ENCODE data around the gene ATP8B3. TPM values are rescaled to one million over a fixed set of nuclear protein-coding genes. Genes with fewer than 3 reads are reported as not detected.
A peak's percentile ranks its signal among the peaks of the same experiment; 100 is the strongest.

The ATP8B3 gene, protein sequence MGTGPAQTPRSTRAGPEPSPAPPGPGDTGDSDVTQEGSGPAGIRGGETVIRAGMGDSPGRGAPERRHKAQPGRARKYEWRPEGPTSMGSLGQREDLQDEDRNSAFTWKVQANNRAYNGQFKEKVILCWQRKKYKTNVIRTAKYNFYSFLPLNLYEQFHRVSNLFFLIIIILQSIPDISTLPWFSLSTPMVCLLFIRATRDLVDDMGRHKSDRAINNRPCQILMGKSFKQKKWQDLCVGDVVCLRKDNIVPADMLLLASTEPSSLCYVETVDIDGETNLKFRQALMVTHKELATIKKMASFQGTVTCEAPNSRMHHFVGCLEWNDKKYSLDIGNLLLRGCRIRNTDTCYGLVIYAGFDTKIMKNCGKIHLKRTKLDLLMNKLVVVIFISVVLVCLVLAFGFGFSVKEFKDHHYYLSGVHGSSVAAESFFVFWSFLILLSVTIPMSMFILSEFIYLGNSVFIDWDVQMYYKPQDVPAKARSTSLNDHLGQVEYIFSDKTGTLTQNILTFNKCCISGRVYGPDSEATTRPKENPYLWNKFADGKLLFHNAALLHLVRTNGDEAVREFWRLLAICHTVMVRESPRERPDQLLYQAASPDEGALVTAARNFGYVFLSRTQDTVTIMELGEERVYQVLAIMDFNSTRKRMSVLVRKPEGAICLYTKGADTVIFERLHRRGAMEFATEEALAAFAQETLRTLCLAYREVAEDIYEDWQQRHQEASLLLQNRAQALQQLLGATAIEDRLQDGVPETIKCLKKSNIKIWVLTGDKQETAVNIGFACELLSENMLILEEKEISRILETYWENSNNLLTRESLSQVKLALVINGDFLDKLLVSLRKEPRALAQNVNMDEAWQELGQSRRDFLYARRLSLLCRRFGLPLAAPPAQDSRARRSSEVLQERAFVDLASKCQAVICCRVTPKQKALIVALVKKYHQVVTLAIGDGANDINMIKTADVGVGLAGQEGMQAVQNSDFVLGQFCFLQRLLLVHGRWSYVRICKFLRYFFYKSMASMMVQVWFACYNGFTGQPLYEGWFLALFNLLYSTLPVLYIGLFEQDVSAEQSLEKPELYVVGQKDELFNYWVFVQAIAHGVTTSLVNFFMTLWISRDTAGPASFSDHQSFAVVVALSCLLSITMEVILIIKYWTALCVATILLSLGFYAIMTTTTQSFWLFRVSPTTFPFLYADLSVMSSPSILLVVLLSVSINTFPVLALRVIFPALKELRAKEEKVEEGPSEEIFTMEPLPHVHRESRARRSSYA (N-terminal part only)
- 1 to 10 TPM in 1 of 2 experiments, under 1 TPM in 1; 0.97 to 1.6 TPM for total RNA-seq
- 2.4 TPM for polyA plus RNA-seq

DNA sequence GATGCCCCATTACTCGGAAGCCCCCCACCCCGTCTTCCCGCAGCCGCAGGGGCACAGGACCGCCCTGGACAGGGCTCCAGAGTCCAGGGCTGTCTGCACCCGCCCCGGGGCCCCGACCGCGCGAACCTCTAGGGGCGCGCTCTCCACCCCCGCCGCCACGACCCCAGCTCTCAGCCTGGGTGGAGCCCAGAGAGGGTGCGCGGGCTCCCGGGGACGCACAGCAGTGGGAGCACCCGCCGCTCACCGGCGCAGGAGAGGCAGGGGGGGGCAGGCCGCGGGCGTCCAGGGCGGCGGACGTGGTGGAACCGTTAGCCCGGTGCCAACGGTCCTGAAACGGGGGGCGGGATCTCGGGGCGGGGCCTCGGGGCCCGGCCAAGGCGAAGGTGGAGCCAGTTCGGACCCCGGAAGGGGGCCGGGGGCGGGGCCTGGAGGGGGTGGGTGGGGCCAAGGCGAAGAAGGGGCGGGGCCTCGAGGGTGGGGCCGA, at the start of gene ATP8B3:
ATP8B3 (minus strand) TSS at position 335 of the 484 bp plus-strand sequence. CDS start 540 bp downstream, outside the sequence.
- ChIA-PET CTCF (interaction anchor here (1.1 to 1.6 kb wide), 3 partner anchors 11 to 26 kb away, joined by 3 to 6 read pairs (median 3); no protein-coding TSS in a partner anchor), POLR2A (no interaction called here)
- no peaks in the 10 kb centered on the region for H3K9me3 Mint-ChIP-seq
- Histone ChIP-seq H3K4me1 (ENCODE audit: insufficient read depth, low read length) (peaks cover 12% of the 10 kb centered on the region), H3K27me3 (ENCODE audit: insufficient read depth, low read length, poor library complexity, severe bottlenecking) (no peaks in the 10 kb centered on the region), H3K27ac (ENCODE audit: low read depth, low read length) (peak within 1 kb of the TSS; percentile 57), H3K4me3 (ENCODE audit: low read length) (peak within 1 kb of the TSS; percentile 91), H3K9me3 (ENCODE audit: low read length) (no peaks in the 10 kb centered on the region), H3K36me3 (ENCODE audit: insufficient read depth, low read length) (no peaks in the 10 kb centered on the region)
- no peaks in the 10 kb centered on the region for H3K27me3 Mint-ChIP-seq
- H3K27ac Mint-ChIP-seq, result peak within 1 kb of the TSS; percentile 84 to 96 (median 91)
- DNase-seq, result peak in 4 of 5 donors; percentile 47 to 84 (median 76)
- peak within 1 kb of the TSS; percentile 85 to 95 (median 92) for H3K4me3 Mint-ChIP-seq
- peaks cover 10 to 19% (median 10%) of the 10 kb centered on the region in 3 donors for H3K4me1 Mint-ChIP-seq
- H3K36me3 Mint-ChIP-seq, result peaks cover 0 to 24% (median 0%) of the 10 kb centered on the region in 3 donors

DNA sequence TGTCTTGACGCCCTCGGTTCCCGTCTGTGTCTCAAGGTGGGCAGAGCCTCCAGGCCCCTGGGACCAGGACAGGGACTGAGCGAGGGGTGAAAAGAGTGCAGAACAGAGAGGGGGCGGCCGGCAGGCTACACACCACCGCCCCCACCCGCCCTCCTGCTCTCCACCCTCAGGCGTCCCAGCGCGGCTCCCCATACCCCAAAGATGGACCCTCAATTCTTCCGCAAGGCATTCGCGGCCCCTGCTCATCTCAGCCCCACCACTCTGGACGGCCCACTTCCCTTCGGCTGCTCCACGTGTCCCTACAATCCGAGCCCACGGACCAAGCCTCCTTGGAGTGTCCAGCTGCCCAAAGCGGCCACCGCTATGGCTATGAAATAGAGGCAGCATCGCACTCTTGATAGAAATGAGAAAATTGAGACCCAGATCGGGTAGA, 49.5 kb upstream of the ATP8B3 start:
- H3K9me3 ChIP-seq (ENCODE audit: low read length), result no peaks in the 10 kb centered on the region
- CTCF ChIA-PET, result no interaction called here
- Mint-ChIP-seq H3K27ac (peak overlapping the region; percentile 57 to 100 (median 95)), H3K4me3 (peak overlapping the region; percentile 91 to 100 (median 95)), H3K4me1 (peaks cover 20 to 58% (median 27%) of the 10 kb centered on the region in 3 donors), H3K36me3 (peaks cover 0 to 5% (median 0%) of the 10 kb centered on the region in 3 donors), H3K9me3 (no peaks in the 10 kb centered on the region), H3K27me3 (peaks cover 0 to 4% of the 10 kb centered on the region in 2 donors)
- H3K27me3 ChIP-seq (ENCODE audit: insufficient read depth, low read length, poor library complexity, severe bottlenecking), result no peaks in the 10 kb centered on the region
- POLR2A ChIA-PET, result no interaction called here
- peaks cover 44% of the 10 kb centered on the region for H3K4me1 ChIP-seq (ENCODE audit: insufficient read depth, low read length)
- H3K27ac ChIP-seq (ENCODE audit: low read depth, low read length), result peak overlapping the region; percentile 67
- H3K36me3 ChIP-seq (ENCODE audit: insufficient read depth, low read length), result no peaks in the 10 kb centered on the region
- H3K4me3 ChIP-seq (ENCODE audit: low read length), result peak overlapping the region; percentile 56
- no peak for DNase-seq

DNA sequence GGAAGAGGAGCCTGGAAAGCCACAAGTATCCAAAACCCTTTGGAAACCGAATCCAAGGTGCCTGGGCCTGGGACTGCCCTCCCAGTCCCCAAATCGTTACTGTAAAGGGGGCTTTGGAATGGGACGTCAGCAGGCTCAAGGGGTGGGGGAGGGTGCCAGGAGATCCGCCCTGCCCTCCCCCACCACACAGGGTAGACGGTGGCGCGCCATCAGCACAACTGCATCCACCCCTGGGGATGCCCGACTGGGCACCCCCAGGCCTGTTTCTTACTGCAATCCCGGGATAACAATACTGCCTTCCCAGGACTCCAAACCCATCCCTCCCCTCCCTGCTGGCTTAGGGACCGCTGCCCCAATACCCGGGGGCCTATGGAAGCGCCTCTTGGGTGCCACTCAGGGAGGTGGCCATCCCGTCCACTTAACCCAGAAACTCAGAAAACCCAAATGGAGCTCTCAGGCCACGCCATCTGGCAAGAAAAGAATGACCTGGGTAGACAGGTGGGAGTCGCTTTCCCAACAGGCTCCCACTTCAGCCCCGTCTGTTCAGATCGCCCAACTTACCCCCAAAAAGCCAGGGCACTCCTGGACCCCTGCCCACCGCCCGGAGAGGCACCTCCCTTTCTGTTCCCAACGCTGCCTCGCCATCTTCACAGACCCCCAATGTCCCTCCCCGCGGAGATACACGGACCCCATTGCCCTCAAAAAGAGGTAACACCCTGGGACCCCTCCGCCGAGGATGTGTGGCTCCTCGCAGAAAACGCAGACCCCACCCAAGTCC, 48.9 kb upstream of the ATP8B3 start:
- H3K4me3 Mint-ChIP-seq, result peak overlapping the region; percentile 91 to 100 (median 95)
- H3K36me3 ChIP-seq (ENCODE audit: insufficient read depth, low read length), result no peaks in the 10 kb centered on the region
- DNase-seq, result no peak
- peaks cover 0 to 5% (median 0%) of the 10 kb centered on the region in 3 donors for H3K36me3 Mint-ChIP-seq
- H3K27me3 Mint-ChIP-seq, result peaks cover 0 to 4% of the 10 kb centered on the region in 2 donors
- no peak overlapping the region for H3K4me3 ChIP-seq (ENCODE audit: low read length)
- POLR2A ChIA-PET, result no interaction called here
- H3K9me3 ChIP-seq (ENCODE audit: low read length), result no peaks in the 10 kb centered on the region
- H3K9me3 Mint-ChIP-seq, result no peaks in the 10 kb centered on the region
- peak overlapping the region; percentile 67 for H3K27ac ChIP-seq (ENCODE audit: low read depth, low read length)
- peaks cover 20 to 64% (median 30%) of the 10 kb centered on the region in 3 donors for H3K4me1 Mint-ChIP-seq
- H3K4me1 ChIP-seq (ENCODE audit: insufficient read depth, low read length), result peaks cover 50% of the 10 kb centered on the region
- H3K27me3 ChIP-seq (ENCODE audit: insufficient read depth, low read length, poor library complexity, severe bottlenecking), result no peaks in the 10 kb centered on the region
- CTCF ChIA-PET, result no interaction called here
- peak overlapping the region; percentile 48 to 100 (median 86) for H3K27ac Mint-ChIP-seq

DNA sequence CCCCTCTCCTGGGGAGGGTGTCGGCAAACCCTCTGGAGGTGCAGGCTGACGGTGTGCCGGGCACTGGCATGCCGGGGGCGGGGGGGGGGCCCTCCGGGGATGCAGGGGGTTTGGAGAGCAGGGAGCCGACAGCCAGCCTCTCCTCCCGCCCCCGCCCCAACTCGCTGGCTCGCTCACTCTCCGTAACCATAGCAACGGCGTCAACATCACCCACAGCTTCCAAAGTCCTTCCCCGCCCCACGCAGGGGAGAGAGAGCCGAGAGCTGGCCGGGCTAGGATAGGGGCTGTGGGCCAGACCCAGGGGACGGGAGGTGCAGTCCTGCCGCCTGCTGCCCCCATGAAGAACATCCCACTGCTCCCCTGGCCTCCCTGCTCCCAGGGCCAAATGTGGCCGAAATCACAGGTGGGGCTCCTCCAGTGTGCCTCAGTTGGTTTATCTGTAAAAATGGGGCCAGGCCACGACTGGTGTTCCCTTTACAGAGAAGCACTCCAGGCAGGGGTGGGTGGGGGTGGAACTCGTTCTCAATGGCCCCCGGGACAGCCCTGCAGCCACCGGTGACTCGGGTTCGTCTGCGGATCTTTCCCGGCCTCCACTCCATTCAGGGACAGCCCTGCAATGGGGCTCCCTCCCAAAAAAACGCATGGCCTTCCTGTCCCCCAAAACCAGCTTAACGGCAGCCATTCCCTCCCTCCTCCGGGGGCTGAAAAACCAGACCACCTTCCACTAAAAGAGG, 48.1 kb upstream of the ATP8B3 start:
- H3K36me3 ChIP-seq (ENCODE audit: insufficient read depth, low read length), result no peaks in the 10 kb centered on the region
- Mint-ChIP-seq H3K36me3 (peaks cover 0 to 5% (median 0%) of the 10 kb centered on the region in 3 donors), H3K27ac (peak overlapping the region in 5 of 8 donors; percentile 42 to 98 (median 68)), H3K4me1 (peaks cover 24 to 68% (median 33%) of the 10 kb centered on the region in 3 donors), H3K27me3 (peaks cover 0 to 4% of the 10 kb centered on the region in 2 donors), H3K9me3 (no peaks in the 10 kb centered on the region), H3K4me3 (peak overlapping the region in 2 of 7 donors; percentile 29 to 42)
- no peak overlapping the region for H3K4me3 ChIP-seq (ENCODE audit: low read length)
- no peaks in the 10 kb centered on the region for H3K27me3 ChIP-seq (ENCODE audit: insufficient read depth, low read length, poor library complexity, severe bottlenecking)
- DNase-seq, result peak in 4 of 5 donors; percentile 39 to 80 (median 62)
- ChIA-PET POLR2A (no interaction called here), CTCF (no interaction called here)
- no peaks in the 10 kb centered on the region for H3K9me3 ChIP-seq (ENCODE audit: low read length)
- peak overlapping the region; percentile 67 for H3K27ac ChIP-seq (ENCODE audit: low read depth, low read length)
- peaks cover 57% of the 10 kb centered on the region for H3K4me1 ChIP-seq (ENCODE audit: insufficient read depth, low read length)

DNA sequence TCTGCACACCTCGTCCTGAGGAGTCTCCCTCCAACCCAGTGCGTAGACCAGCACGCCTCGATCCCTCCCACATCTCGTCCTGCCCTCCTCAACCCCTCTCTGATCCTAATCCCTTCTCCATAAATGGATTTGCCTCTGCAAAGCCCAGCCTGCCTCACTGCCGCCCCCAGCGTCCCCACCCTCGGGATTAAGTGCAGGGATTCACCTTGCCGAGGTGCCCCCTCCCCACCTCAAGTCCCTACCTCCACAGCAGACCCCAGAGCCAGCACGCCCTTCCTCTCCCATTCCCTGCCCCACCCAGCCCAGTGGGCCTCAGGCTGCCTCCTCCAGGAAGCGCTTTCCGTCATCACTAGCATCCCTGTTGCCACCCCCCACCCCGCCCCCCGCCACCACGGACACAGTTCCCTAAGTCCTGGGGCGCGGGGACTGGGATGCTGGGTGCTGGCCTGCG, 47.3 kb upstream of the ATP8B3 start:
- no peak overlapping the region for H3K4me3 ChIP-seq (ENCODE audit: low read length)
- H3K9me3 Mint-ChIP-seq, result no peaks in the 10 kb centered on the region
- ChIA-PET POLR2A (no interaction called here), CTCF (interaction anchor here (1.0 kb wide), 1 partner anchor 10 kb away, joined by 3 read pairs; no protein-coding TSS in a partner anchor)
- no peaks in the 10 kb centered on the region for H3K36me3 ChIP-seq (ENCODE audit: insufficient read depth, low read length)
- no peaks in the 10 kb centered on the region for H3K9me3 ChIP-seq (ENCODE audit: low read length)
- H3K36me3 Mint-ChIP-seq, result peaks cover 0 to 5% (median 0%) of the 10 kb centered on the region in 3 donors
- peaks cover 31 to 73% (median 36%) of the 10 kb centered on the region in 3 donors for H3K4me1 Mint-ChIP-seq
- H3K27ac Mint-ChIP-seq, result peak overlapping the region in 7 of 8 donors; percentile 53 to 97 (median 89)
- peaks cover 60% of the 10 kb centered on the region for H3K4me1 ChIP-seq (ENCODE audit: insufficient read depth, low read length)
- no peaks in the 10 kb centered on the region for H3K27me3 ChIP-seq (ENCODE audit: insufficient read depth, low read length, poor library complexity, severe bottlenecking)
- H3K27ac ChIP-seq (ENCODE audit: low read depth, low read length), result no peak overlapping the region
- DNase-seq, result no peak
- H3K27me3 Mint-ChIP-seq, result peaks cover 0 to 4% of the 10 kb centered on the region in 2 donors
- peak overlapping the region in 5 of 7 donors; percentile 27 to 60 (median 49) for H3K4me3 Mint-ChIP-seq

DNA sequence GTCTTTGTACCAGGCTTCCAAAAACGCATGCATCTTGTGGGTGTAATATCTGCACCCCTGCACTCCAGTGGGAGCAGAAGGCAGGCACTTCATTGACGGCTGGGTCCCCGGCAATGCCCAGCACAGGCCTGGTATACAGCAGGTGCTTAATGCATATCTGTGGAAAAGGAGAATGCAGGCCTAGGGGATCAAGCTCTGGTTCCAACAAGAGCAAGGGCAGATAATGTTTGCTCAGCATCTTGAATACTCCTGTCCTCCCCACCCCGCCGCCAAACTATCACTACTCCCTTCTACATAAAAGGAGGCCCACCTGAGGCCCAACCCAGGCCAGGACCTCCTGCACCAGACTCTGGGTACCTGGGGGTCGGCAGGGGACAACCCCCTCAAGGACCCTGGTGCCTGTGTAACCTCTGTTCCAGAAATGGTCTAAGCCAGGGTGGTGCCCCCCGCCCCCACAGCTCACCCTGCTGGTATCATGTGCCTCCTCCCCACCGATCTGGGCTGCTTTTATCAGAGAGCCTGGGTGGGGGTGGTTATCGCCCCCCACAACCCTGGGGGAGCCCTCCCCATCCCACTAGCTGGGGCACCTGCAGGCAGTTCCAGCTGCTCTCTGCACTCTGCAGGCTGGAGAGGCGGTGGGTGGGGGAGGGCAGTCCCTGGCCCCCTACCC, 46.5 kb upstream of the ATP8B3 start:
- Histone ChIP-seq H3K27me3 (ENCODE audit: insufficient read depth, low read length, poor library complexity, severe bottlenecking) (no peaks in the 10 kb centered on the region), H3K36me3 (ENCODE audit: insufficient read depth, low read length) (no peaks in the 10 kb centered on the region), H3K9me3 (ENCODE audit: low read length) (no peaks in the 10 kb centered on the region), H3K27ac (ENCODE audit: low read depth, low read length) (peak overlapping the region; percentile 70), H3K4me1 (ENCODE audit: insufficient read depth, low read length) (peaks cover 68% of the 10 kb centered on the region), H3K4me3 (ENCODE audit: low read length) (no peak overlapping the region)
- ChIA-PET POLR2A (no interaction called here), CTCF (interaction anchor here (1.0 kb wide), 1 partner anchor 10 kb away, joined by 3 read pairs; no protein-coding TSS in a partner anchor)
- peak overlapping the region in 6 of 7 donors; percentile 15 to 76 (median 58) for H3K4me3 Mint-ChIP-seq
- peaks cover 0 to 5% (median 0%) of the 10 kb centered on the region in 3 donors for H3K36me3 Mint-ChIP-seq
- peak overlapping the region; percentile 17 to 97 (median 76) for H3K27ac Mint-ChIP-seq
- peaks cover 0 to 4% of the 10 kb centered on the region in 2 donors for H3K27me3 Mint-ChIP-seq
- H3K4me1 Mint-ChIP-seq, result peaks cover 32 to 75% (median 36%) of the 10 kb centered on the region in 3 donors
- DNase-seq, result no peak
- no peaks in the 10 kb centered on the region for H3K9me3 Mint-ChIP-seq

All from CD8-positive, alpha-beta memory T cell (primary cell).